Glutamatergic neuron (in vitro differentiated cells): Measurements from ENCODE around the gene LRRK1. TPM values are rescaled to one million over a fixed set of nuclear protein-coding genes. Genes with fewer than 3 reads are reported as not detected.

Source experiments
- DNase-seq: peaks from one replicate; pipeline ENCODE4 v3.0.0; 2022
- H3K27ac Mint-ChIP-seq: one replicate; pipeline ENCODE4 v1.8.0; 2020; ENCODE audit warnings: mild to moderate bottlenecking, mixed read lengths, inconsistent platforms; ENCODE audit not compliant: unreplicated experiment
- H3K27me3 Mint-ChIP-seq: one replicate; pipeline ENCODE4 v1.8.0; 2020; ENCODE audit warnings: mild to moderate bottlenecking, moderate library complexity, mixed read lengths, inconsistent platforms; ENCODE audit not compliant: unreplicated experiment
- H3K36me3 Mint-ChIP-seq: one replicate; pipeline ENCODE4 v1.8.0; 2020; ENCODE audit warnings: mild to moderate bottlenecking, mixed read lengths, inconsistent platforms; ENCODE audit not compliant: unreplicated experiment
- H3K4me1 Mint-ChIP-seq: one replicate; pipeline ENCODE4 v1.8.0; 2020; ENCODE audit warnings: mild to moderate bottlenecking, low read depth, mixed read lengths, inconsistent platforms; ENCODE audit not compliant: unreplicated experiment
- H3K4me3 Mint-ChIP-seq: one replicate; pipeline ENCODE4 v1.8.0; 2020; ENCODE audit warnings: mild to moderate bottlenecking, mixed read lengths, inconsistent platforms; ENCODE audit not compliant: unreplicated experiment
- H3K9me3 Mint-ChIP-seq: one replicate; pipeline ENCODE4 v1.8.0; 2020; ENCODE audit warnings: mild to moderate bottlenecking, moderate library complexity, mixed read lengths, inconsistent platforms; ENCODE audit not compliant: unreplicated experiment
- CTCF ChIP-seq: fragments of 200-600 bp; sonication (generic); IDR thresholded peaks from one replicate; pipeline ENCODE4 v1.5.0; 2021; ENCODE audit not compliant: partially characterized antibody, unreplicated experiment
- total RNA-seq: library from RNA; stranded (reverse); fragmentation: NEBNext Ultra II Directional; extraction: Animal tissue kit (Norgen Biotek cat#: 25700); gene quantifications from one replicate; pipeline ENCODE4 v1.2.1, GENCODE V29; 2021; ENCODE audit not compliant: unreplicated experiment

The LRRK1 gene
- total RNA-seq, 1 donor from 2014 or later, result 1.5 TPM

GRCh38 chr15:100909989-100910955, 8.9 kb upstream of the LRRK1 start:
- no peak for DNase-seq

GRCh38 chr15:100911086-100911485, 8.1 kb upstream of the LRRK1 start:
- no peak overlapping the region for H3K27ac Mint-ChIP-seq
- peaks cover 4% of the 10 kb centered on the region for H3K27me3 Mint-ChIP-seq
- no peak for TF ChIP-seq CTCF
- peaks cover 9% of the 10 kb centered on the region for H3K4me1 Mint-ChIP-seq
- no peak for DNase-seq
- H3K36me3 Mint-ChIP-seq, result peaks cover 10% of the 10 kb centered on the region
- no peaks in the 10 kb centered on the region for H3K9me3 Mint-ChIP-seq
- no peak overlapping the region for H3K4me3 Mint-ChIP-seq

More at GRCh38 chr15:100909989-100910955, 8.9 kb upstream of the LRRK1 start:
- H3K27me3 Mint-ChIP-seq, result peaks cover 4% of the 10 kb centered on the region
- H3K9me3 Mint-ChIP-seq, result no peaks in the 10 kb centered on the region
- TF ChIP-seq CTCF, result peak; percentile 41
- H3K4me3 Mint-ChIP-seq, result no peak overlapping the region
- H3K36me3 Mint-ChIP-seq, result peaks cover 10% of the 10 kb centered on the region
- H3K4me1 Mint-ChIP-seq, result peaks cover 9% of the 10 kb centered on the region
- no peak overlapping the region for H3K27ac Mint-ChIP-seq

- no peak for DNase-seq
- Mint-ChIP-seq H3K27me3 (peaks cover 18% of the 10 kb centered on the region), H3K4me3 (peak overlapping the region; percentile 30), H3K27ac (no peak overlapping the region), H3K9me3 (no peaks in the 10 kb centered on the region), H3K36me3 (peaks cover 19% of the 10 kb centered on the region), H3K4me1 (peaks cover 9% of the 10 kb centered on the region)
- TF ChIP-seq CTCF, result no peak
Observed at GRCh38 chr15:100913961-100914360, 5.2 kb upstream of the LRRK1 start.

- no peak for DNase-seq
- Mint-ChIP-seq H3K27me3 (peaks cover 17% of the 10 kb centered on the region), H3K4me1 (peaks cover 7% of the 10 kb centered on the region), H3K4me3 (no peak overlapping the region), H3K36me3 (peaks cover 19% of the 10 kb centered on the region), H3K9me3 (no peaks in the 10 kb centered on the region), H3K27ac (no peak overlapping the region)
- no peak for TF ChIP-seq CTCF
Observed at GRCh38 chr15:100914876-100915275, 4.3 kb upstream of the LRRK1 start.

- Mint-ChIP-seq H3K27ac (no peak overlapping the region), H3K36me3 (peaks cover 19% of the 10 kb centered on the region), H3K4me3 (peak overlapping the region; percentile 82), H3K27me3 (peaks cover 26% of the 10 kb centered on the region), H3K4me1 (peaks cover 4% of the 10 kb centered on the region), H3K9me3 (no peaks in the 10 kb centered on the region)
- DNase-seq, result peak; percentile 89
- TF ChIP-seq CTCF, result peak; percentile 88
Observed at GRCh38 chr15:100918034-100918689, 995 bp upstream of the LRRK1 start.
